Hepatocyte (in vitro differentiated cells): ENCODE measurements around the gene MYO1B. TPM values are rescaled to one million over a fixed set of nuclear protein-coding genes. Genes with fewer than 3 reads are reported as not detected.

Experiments used
- DNase-seq: peaks from one replicate; pipeline ENCODE4 v3.0.0-alpha.2; 2016; ENCODE audit warnings: low spot score
- H2AFZ ChIP-seq: fragments of 200-600 bp; sonication (generic); 2 replicates; pipeline ENCODE4 v1.6.0; 2016; ENCODE audit warnings: antibody characterized with exemption, mild to moderate bottlenecking
- H3K27ac ChIP-seq: fragments of 200-600 bp; sonication (generic); 2 replicates; pipeline ENCODE4 v1.5.1; 2016; ENCODE audit warnings: mild to moderate bottlenecking
- H3K27me3 ChIP-seq: fragments of 200-600 bp; sonication (generic); 2 replicates; pipeline ENCODE4 v1.6.1; 2016
- H3K36me3 ChIP-seq: fragments of 200-600 bp; sonication (generic); replicated peaks from 2 replicates; pipeline ENCODE4 v1.5.1; 2016; ENCODE audit warnings: low read depth; ENCODE audit not compliant: insufficient read depth
- H3K4me1 ChIP-seq: fragments of 200-600 bp; sonication (generic); 2 replicates; pipeline ENCODE4 v1.5.1; 2016; ENCODE audit warnings: mild to moderate bottlenecking, moderate library complexity; ENCODE audit not compliant: insufficient read depth
- H3K4me2 ChIP-seq: fragments of 200-600 bp; sonication (generic); 2 replicates; pipeline ENCODE4 v1.6.0; 2016
- H3K4me3 ChIP-seq: fragments of 200-600 bp; sonication (generic); 2 replicates; pipeline ENCODE4 v1.5.1; 2016; ENCODE audit warnings: mild to moderate bottlenecking
- H3K79me2 ChIP-seq: fragments of 200-600 bp; sonication (generic); 2 replicates; pipeline ENCODE4 v1.6.0; 2017; ENCODE audit warnings: mild to moderate bottlenecking
- H3K9me2 ChIP-seq: fragments of 200-600 bp; sonication (generic); replicated peaks from 2 replicates; pipeline ENCODE4 v1.6.0; 2017; ENCODE audit warnings: mild to moderate bottlenecking; ENCODE audit not compliant: insufficient read depth
- H3K9me3 ChIP-seq: fragments of 200-600 bp; sonication (generic); 2 replicates; pipeline ENCODE4 v1.5.1; 2016; ENCODE audit warnings: low read depth, mild to moderate bottlenecking
- H4K20me1 ChIP-seq: fragments of 200-600 bp; sonication (generic); 2 replicates; pipeline ENCODE4 v1.6.0; 2016; ENCODE audit warnings: mild to moderate bottlenecking; ENCODE audit not compliant: insufficient read depth, poor library complexity, severe bottlenecking
- CTCF ChIP-seq: fragments of 200-600 bp; sonication (generic); IDR thresholded peaks from 2 replicates; pipeline ENCODE4 v1.5.1; 2016; ENCODE audit warnings: antibody characterized with exemption, mild to moderate bottlenecking; ENCODE audit not compliant: poor library complexity
- EZH2 ChIP-seq: fragments of 200-600 bp; sonication (generic); IDR thresholded peaks from 2 replicates; pipeline ENCODE4 v1.6.1; 2016; ENCODE audit warnings: antibody characterized with exemption, mild to moderate bottlenecking, borderline replicate concordance
- EZH2phosphoT487 ChIP-seq: fragments of 200-600 bp; sonication (generic); IDR thresholded peaks from one replicate; pipeline ENCODE4 v1.6.1; 2018; ENCODE audit warnings: antibody characterized with exemption, mild to moderate bottlenecking, low read depth, moderate library complexity; ENCODE audit not compliant: unreplicated experiment, severe bottlenecking
- WGBS: methylation state at CpG from one replicate; pipeline ENCODE4 v1.1.6; 2016; ENCODE audit warnings: low lambda C conversion rate; ENCODE audit errors: missing lambda C conversion rate; 5-methylcytosine and 5-hydroxymethylcytosine counted together
- polyA plus RNA-seq: library from polyadenylated mRNA; unstranded; fragments of >200 nt; fragmentation: Nextera tagmentation; extraction: Ambion mirVana; gene quantifications from 2 replicates; pipeline ENCODE4 v1.2.1, GENCODE V29; 2016
- total RNA-seq: library from RNA; depleted of rRNA; stranded (reverse); fragments of >200 nt; gene quantifications from 2 replicates; pipeline ENCODE4 v1.2.3, GENCODE V29; 2014

Gene MYO1B
- total and polyA plus RNA-seq, 2 experiments from 2014 or later: 43.4 to 91.6 TPM

- Histone ChIP-seq H3K79me2 (peaks cover 2% of the 10 kb centered on the region), H3K36me3 (no peaks in the 10 kb centered on the region), H4K20me1 (no peaks in the 10 kb centered on the region), H3K4me3 (no peak overlapping the region), H3K27ac (no peak overlapping the region), H3K9me3 (no peaks in the 10 kb centered on the region), H3K4me1 (no peaks in the 10 kb centered on the region), H2AFZ (no peak overlapping the region), H3K27me3 (no peaks in the 10 kb centered on the region), H3K9me2 (no peaks in the 10 kb centered on the region), H3K4me2 (no peak overlapping the region)
- no peak for TF ChIP-seq EZH2
- TF ChIP-seq EZH2phosphoT487: no peak
- TF ChIP-seq CTCF: no peak
- no peak for DNase-seq
- 89% methylated on average over 4 of the region's 4 CpGs for WGBS
Measured at GRCh38 chr2:191241418-191241817, 3.8 kb upstream of the MYO1B start.

- TF ChIP-seq EZH2: no peak
- TF ChIP-seq EZH2phosphoT487: no peak
- no peak for TF ChIP-seq CTCF
- H3K79me2 ChIP-seq: peaks cover 13% of the 10 kb centered on the region
- H3K9me3 ChIP-seq: no peaks in the 10 kb centered on the region
- H3K4me2 ChIP-seq: no peak overlapping the region
- no peak overlapping the region for H2AFZ ChIP-seq
- H3K27ac ChIP-seq: no peak overlapping the region
- H3K4me1 ChIP-seq: peaks cover 11% of the 10 kb centered on the region
- no peak for DNase-seq
- no peaks in the 10 kb centered on the region for H3K36me3 ChIP-seq
- no peaks in the 10 kb centered on the region for H4K20me1 ChIP-seq
- no peak overlapping the region for H3K4me3 ChIP-seq
- 100% methylated on average over 1 of the region's 1 CpG for WGBS
- H3K27me3 ChIP-seq: no peaks in the 10 kb centered on the region
- no peaks in the 10 kb centered on the region for H3K9me2 ChIP-seq
Measured at GRCh38 chr2:191243154-191243553, 2.0 kb upstream of the MYO1B start.

GRCh38 chr2:191244350-191244749 lies 854 bp upstream of the MYO1B start:
- DNase-seq: no peak
- no peaks in the 10 kb centered on the region for H3K9me2 ChIP-seq
- H3K27me3 ChIP-seq: no peaks in the 10 kb centered on the region
- no peaks in the 10 kb centered on the region for H3K9me3 ChIP-seq
- peak overlapping the region; percentile 77 for H3K4me2 ChIP-seq
- TF ChIP-seq EZH2phosphoT487 (no peak), EZH2 (no peak), CTCF (no peak)
- H3K36me3 ChIP-seq: no peaks in the 10 kb centered on the region
- 90% methylated on average over 2 of the region's 2 CpGs for WGBS
- no peak overlapping the region for H3K27ac ChIP-seq
- H3K4me3 ChIP-seq: no peak overlapping the region
- H2AFZ ChIP-seq: peak overlapping the region; percentile 88
- H3K79me2 ChIP-seq: peaks cover 25% of the 10 kb centered on the region
- H4K20me1 ChIP-seq: no peaks in the 10 kb centered on the region
- peaks cover 14% of the 10 kb centered on the region for H3K4me1 ChIP-seq

GRCh38 chr2:191245869-191246531 lies 796 bp downstream of the MYO1B start:
- Histone ChIP-seq H3K4me3 (peak overlapping the region; percentile 62), H3K4me1 (peaks cover 17% of the 10 kb centered on the region), H3K36me3 (no peaks in the 10 kb centered on the region), H3K79me2 (peaks cover 41% of the 10 kb centered on the region), H3K9me2 (no peaks in the 10 kb centered on the region), H2AFZ (peak overlapping the region; percentile 88), H3K27me3 (no peaks in the 10 kb centered on the region), H3K27ac (peak overlapping the region; percentile 88), H3K9me3 (no peaks in the 10 kb centered on the region), H3K4me2 (peak overlapping the region; percentile 77), H4K20me1 (peaks cover 5% of the 10 kb centered on the region)
- DNase-seq: peak; percentile 87
- TF ChIP-seq EZH2: no peak
- no peak for TF ChIP-seq CTCF
- no peak for TF ChIP-seq EZH2phosphoT487
- 1% methylated on average over 33 of the region's 34 CpGs for WGBS
